ENCODE results near the gene MYO1B.

MYO1B gene

GRCh38 chr2:191360918-191361317 lies 115.7 kb downstream of the MYO1B start:
- no peak for DNase-seq (ENCODE audit: low read depth)

- no peak for DNase-seq (ENCODE audit: low read depth)
These were observed 117.6 kb downstream of the MYO1B start for GRCh38 chr2:191362841-191363240.

GRCh38 chr2:191363267-191363666 lies 118.1 kb downstream of the MYO1B start:
- DNase-seq (ENCODE audit: low read depth): no peak

GRCh38 chr2:191365089-191365488 lies 119.9 kb downstream of the MYO1B start:
- DNase-seq (ENCODE audit: low read depth): no peak

GRCh38 chr2:191366199-191366598 lies 121.0 kb downstream of the MYO1B start:
- peak; percentile 55 for DNase-seq (ENCODE audit: low read depth)

- peak; percentile 26 for DNase-seq (ENCODE audit: low read depth)
These were observed 123.8 kb downstream of the MYO1B start for GRCh38 chr2:191369034-191369433.

GRCh38 chr2:191374366-191374765 lies 129.2 kb downstream of the MYO1B start:
- no peak for DNase-seq (ENCODE audit: low read depth)

- DNase-seq (ENCODE audit: low read depth): no peak
These were observed 129.7 kb downstream of the MYO1B start for GRCh38 chr2:191374939-191375338.

GRCh38 chr2:191376981-191377629 lies 131.9 kb downstream of the MYO1B start:
- DNase-seq (ENCODE audit: low read depth): peak; percentile 93

- no peak for DNase-seq (ENCODE audit: low read depth)
These were observed 134.2 kb downstream of the MYO1B start for GRCh38 chr2:191379375-191379774.

GRCh38 chr2:191382801-191383200 lies 137.6 kb downstream of the MYO1B start:
- peak; percentile 68 for DNase-seq (ENCODE audit: low read depth)

GRCh38 chr2:191383486-191383885 lies 138.3 kb downstream of the MYO1B start:
- no peak for DNase-seq (ENCODE audit: low read depth)

- no peak for DNase-seq (ENCODE audit: low read depth)
These were observed 139.6 kb downstream of the MYO1B start for GRCh38 chr2:191384829-191385228.

GRCh38 chr2:191385416-191386160 lies 140.4 kb downstream of the MYO1B start:
- no peak for DNase-seq (ENCODE audit: low read depth)

GRCh38 chr2:191386938-191387536 lies 141.8 kb downstream of the MYO1B start:
- DNase-seq (ENCODE audit: low read depth): peak; percentile 69

- DNase-seq (ENCODE audit: low read depth): no peak
These were observed 144.1 kb downstream of the MYO1B start for GRCh38 chr2:191389288-191389687.

- DNase-seq (ENCODE audit: low read depth): no peak
These were observed 146.0 kb downstream of the MYO1B start for GRCh38 chr2:191391171-191391570.

GRCh38 chr2:191394043-191394442 lies 148.8 kb downstream of the MYO1B start:
- no peak for DNase-seq (ENCODE audit: low read depth)

- no peak for DNase-seq (ENCODE audit: low read depth)
These were observed 151.6 kb downstream of the MYO1B start for GRCh38 chr2:191396794-191397193.

- DNase-seq (ENCODE audit: low read depth): no peak
These were observed 154.4 kb downstream of the MYO1B start for GRCh38 chr2:191399601-191400000.

GRCh38 chr2:191401287-191401686 lies 156.1 kb downstream of the MYO1B start:
- peak; percentile 50 for DNase-seq (ENCODE audit: low read depth)

GRCh38 chr2:191402966-191403565 lies 157.9 kb downstream of the MYO1B start:
- DNase-seq (ENCODE audit: low read depth): no peak

GRCh38 chr2:191404568-191404991 lies 159.4 kb downstream of the MYO1B start:
- peak; percentile 73 for DNase-seq (ENCODE audit: low read depth)

Data from amniotic epithelial cell (primary cell).